NCI-H2081 treated with DMSO at 0.1 percent for 48 hours (cell line): ENCODE data around the gene DDX51.
"Not testable (repeated sequence)": the region's sequence is repeated elsewhere in the genome, so short reads cannot be mapped to it uniquely, and the experiment has no call there.

ENCODE experiments used
- DNase-seq: peaks from one replicate; lab custom pipeline; 2025; lab: John Stamatoyannopoulos, UW

Gene DDX51

GRCh38 chr12:132154941-132155770 is 11.0 kb upstream of the DDX51 start:
- DNase-seq: no peak

GRCh38 chr12:132154341-132154761 is 10.2 kb upstream of the DDX51 start:
- no peak for DNase-seq

- no peak for DNase-seq
Measured at GRCh38 chr12:132153501-132154340, 9.6 kb upstream of the DDX51 start.

GRCh38 chr12:132152953-132153352 is 8.8 kb upstream of the DDX51 start:
- no peak for DNase-seq

- DNase-seq: no peak
Measured at GRCh38 chr12:132152411-132152821, 8.3 kb upstream of the DDX51 start.

GRCh38 chr12:132151766-132152410 is 7.8 kb upstream of the DDX51 start:
- no peak for DNase-seq

- no peak for DNase-seq
Measured at GRCh38 chr12:132151145-132151765, 7.1 kb upstream of the DDX51 start.

GRCh38 chr12:132150780-132151144 is 6.6 kb upstream of the DDX51 start:
- DNase-seq: no peak

- not testable (repeated sequence) for DNase-seq
Measured at GRCh38 chr12:132149526-132149925, 5.4 kb upstream of the DDX51 start.

GRCh38 chr12:132148368-132149045 is 4.4 kb upstream of the DDX51 start:
- DNase-seq: no peak

- DNase-seq: no peak
Measured at GRCh38 chr12:132147423-132148367, 3.6 kb upstream of the DDX51 start.

- DNase-seq: no peak
Measured at GRCh38 chr12:132146772-132147422, 2.8 kb upstream of the DDX51 start.

GRCh38 chr12:132146098-132146497 is 2.0 kb upstream of the DDX51 start:
- DNase-seq: no peak

GRCh38 chr12:132145334-132145733 is 1.2 kb upstream of the DDX51 start:
- no peak for DNase-seq

GRCh38 chr12:132144810-132145168 is 670 bp upstream of the DDX51 start:
- DNase-seq: no peak

GRCh38 chr12:132143336-132144071 is 615 bp downstream of the DDX51 start:
- no peak for DNase-seq

- no peak for DNase-seq
Measured at GRCh38 chr12:132142679-132143335, 1.3 kb downstream of the DDX51 start.

GRCh38 chr12:132141976-132142678 is 2.0 kb downstream of the DDX51 start:
- DNase-seq: no peak
